ENCODE data around the gene ENTPD6.
"Not testable (repeated sequence)": the region's sequence is repeated elsewhere in the genome, so short reads cannot be mapped to it uniquely, and the experiment has no call there.

GRCh38 chr20:25166105-25166782, 29.3 kb upstream of the ENTPD6 start:
- TF ChIP-seq ZNF274 (IDR thresholded peaks at IDR 0.05; ENCODE audit: low read depth, low read length); YY1 (IDR thresholded peaks at IDR 0.05; ENCODE audit: insufficient read depth, insufficient read length); SUZ12 (IDR thresholded peaks at IDR 0.05; ENCODE audit: extremely low read depth, insufficient read depth, insufficient read length): not testable (repeated sequence)
